ENCODE data around the gene UBE2L3.

GRCh38 chr22:21652010-21652546 lies 84.6 kb downstream of the UBE2L3 start:
- no peak for TF ChIP-seq CTCF (conservative IDR thresholded peaks at IDR 0.05; ENCODE audit: low read depth in 2 of 2)
- TF ChIP-seq JUNB (IDR thresholded peaks at IDR 0.05; ENCODE audit: unreplicated experiment) = no peak
- TF ChIP-seq EZH2phosphoT487 (IDR thresholded peaks at IDR 0.05; ENCODE audit: unreplicated experiment) = no peak
- TF ChIP-seq CREB1 (CRISPR knock-in tag; IDR thresholded peaks at IDR 0.05; ENCODE audit: low read depth) = no peak
- no peak for TF ChIP-seq EZH2 (IDR thresholded peaks at IDR 0.05; ENCODE audit: low read depth, unreplicated experiment)
- peak; percentile 75 for TF ChIP-seq POLR2AphosphoS5 (IDR thresholded peaks at IDR 0.05; ENCODE audit: low read depth)
- no peak for TF ChIP-seq REST (IDR thresholded peaks at IDR 0.05; ENCODE audit: unreplicated experiment)
- no peak for TF ChIP-seq STAT1 (IDR thresholded peaks at IDR 0.05; ENCODE audit: unreplicated experiment)
